GM15510 (cell line): Measurements from ENCODE around the gene RNF213.

Experiments
- POLR2A ChIP-seq: IDR thresholded peaks from 3 replicates; pipeline ENCODE4 v1.6.1; 2011; ENCODE audit warnings: borderline replicate concordance; ENCODE audit not compliant: insufficient read length; ENCODE audit errors: extremely low read depth

Gene RNF213

DNA sequence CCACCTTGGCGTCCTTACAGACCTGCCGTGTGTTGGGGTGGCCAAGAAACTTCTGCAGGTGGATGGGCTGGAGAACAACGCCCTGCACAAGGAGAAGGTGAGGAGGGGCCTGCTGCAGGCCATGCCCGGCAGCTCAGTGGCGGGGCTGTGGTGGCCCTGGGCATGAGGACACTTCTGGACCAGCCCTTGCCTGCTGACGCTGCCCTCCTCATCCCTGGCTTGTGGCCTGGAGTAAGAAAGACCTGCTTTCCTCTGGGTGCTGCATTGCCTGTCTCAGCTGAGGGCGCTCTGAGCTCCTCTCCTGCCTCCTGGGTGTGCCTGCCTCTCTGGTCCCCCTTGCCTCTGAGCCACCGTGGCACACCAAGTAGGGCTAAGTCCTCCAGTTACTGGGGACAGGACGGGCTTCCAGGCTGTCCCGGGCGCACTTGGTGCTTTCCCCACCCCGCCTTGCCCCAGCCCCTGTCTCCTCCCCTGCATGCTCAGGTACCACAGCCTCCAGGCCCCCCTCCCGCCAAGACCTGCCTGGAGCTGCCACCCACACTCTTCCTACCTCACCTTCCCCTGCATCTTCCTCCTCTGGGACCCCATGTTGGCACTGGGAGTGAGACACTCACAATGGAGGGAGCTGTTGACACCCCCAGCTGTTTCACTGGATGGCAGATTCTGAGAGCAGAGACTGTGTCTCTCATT lies 163.0 kb downstream of the RNF213 start:
- TF ChIP-seq POLR2A = no peak

- TF ChIP-seq POLR2A = no peak
These were observed 163.6 kb downstream of the RNF213 start for GRCh38 chr17:80424261-80424660.

GRCh38 chr17:80424878-80425765 lies 164.5 kb downstream of the RNF213 start:
- TF ChIP-seq POLR2A = no peak

GRCh38 chr17:80425835-80426426 lies 165.3 kb downstream of the RNF213 start:
- no peak for TF ChIP-seq POLR2A

- TF ChIP-seq POLR2A = no peak
These were observed 166.1 kb downstream of the RNF213 start for GRCh38 chr17:80426671-80427326.

GRCh38 chr17:80427366-80428282 lies 167.0 kb downstream of the RNF213 start:
- TF ChIP-seq POLR2A = no peak

- no peak for TF ChIP-seq POLR2A
These were observed 167.7 kb downstream of the RNF213 start for GRCh38 chr17:80428363-80428762.

GRCh38 chr17:80428796-80429195 lies 168.1 kb downstream of the RNF213 start:
- no peak for TF ChIP-seq POLR2A

DNA sequence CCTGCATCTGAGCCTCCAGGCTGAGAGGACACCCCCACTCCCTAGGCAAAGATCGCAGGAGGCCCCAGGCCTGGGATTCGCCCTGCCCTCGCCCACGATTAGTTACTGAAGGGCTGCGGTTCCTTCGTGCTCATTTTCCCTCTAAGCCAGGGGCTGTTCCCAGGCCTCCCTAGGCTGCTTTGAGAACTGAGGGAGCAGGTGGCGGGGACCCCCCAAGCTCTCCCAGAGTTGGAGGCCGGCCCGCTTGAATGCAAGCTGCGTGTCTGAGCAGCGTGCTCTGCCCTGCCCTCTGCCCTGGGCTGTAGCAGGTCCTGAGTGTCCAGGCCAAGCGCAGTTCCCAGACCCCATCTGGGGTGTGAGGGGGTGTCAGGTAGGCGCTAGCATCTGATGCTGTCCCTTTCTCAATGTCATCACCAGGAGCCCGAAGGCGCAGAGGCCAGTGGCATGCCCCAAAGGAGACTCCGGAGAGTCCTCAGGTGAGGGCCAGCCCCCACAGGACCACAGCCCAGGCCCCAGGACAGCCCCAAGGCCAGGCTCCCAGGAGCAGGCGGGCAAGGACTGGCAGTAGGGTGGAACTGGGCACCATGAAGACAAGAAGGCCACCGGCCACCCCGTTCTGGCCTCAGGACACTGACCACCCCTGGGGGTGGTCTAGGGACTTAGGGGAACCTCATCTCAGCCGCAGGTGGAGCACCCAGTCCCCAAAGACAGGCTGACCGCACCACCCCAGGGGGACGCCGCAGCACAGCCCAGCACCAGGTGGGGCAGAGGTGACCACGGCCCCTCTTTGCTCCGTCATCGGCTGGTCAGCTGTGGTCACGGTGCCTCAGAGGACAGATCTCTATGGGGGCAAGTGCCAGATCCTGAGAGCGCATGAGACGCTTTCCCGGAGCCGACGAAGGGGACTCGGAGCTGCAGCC lies 169.0 kb downstream of the RNF213 start:
- TF ChIP-seq POLR2A = no peak

DNA sequence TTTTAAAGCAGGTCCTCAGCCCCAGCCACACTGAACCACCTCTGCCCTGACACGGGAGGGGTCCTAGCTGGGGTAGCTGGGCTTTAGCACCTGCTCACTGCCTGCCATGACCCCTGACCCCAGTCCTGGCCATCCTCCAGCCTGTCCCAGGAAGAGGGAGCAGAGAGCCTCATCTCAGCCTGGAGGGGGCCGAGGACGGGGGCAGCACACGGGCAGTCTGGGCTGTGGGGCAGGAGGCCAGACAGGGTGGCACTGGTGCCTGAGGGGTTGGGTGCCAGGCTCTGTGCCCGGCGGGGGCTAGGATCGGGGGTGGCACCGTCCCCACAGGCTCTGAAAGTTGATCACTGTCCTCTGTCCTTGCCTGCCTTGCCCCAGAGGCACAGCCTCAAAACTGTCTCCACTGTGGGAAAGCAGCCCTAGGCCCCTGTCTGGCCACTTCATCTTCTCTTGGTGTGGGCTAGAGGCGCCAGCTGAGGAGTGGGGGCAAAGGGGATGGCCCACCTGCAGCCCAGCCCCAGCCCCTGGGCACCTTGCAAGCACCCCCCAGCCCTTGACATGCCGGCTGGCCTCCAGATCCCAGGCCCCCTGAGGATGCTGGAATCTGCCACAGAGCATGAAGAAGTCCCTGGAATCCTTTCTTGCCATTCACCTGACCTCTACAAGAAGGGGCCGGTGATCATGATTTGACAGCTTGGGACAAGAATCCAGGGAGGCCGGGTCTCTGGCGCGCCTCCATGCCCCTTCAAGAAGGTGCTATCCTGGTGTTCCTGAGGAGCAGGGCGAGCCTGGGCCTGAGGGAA lies 170.0 kb downstream of the RNF213 start:
- TF ChIP-seq POLR2A = no peak

DNA sequence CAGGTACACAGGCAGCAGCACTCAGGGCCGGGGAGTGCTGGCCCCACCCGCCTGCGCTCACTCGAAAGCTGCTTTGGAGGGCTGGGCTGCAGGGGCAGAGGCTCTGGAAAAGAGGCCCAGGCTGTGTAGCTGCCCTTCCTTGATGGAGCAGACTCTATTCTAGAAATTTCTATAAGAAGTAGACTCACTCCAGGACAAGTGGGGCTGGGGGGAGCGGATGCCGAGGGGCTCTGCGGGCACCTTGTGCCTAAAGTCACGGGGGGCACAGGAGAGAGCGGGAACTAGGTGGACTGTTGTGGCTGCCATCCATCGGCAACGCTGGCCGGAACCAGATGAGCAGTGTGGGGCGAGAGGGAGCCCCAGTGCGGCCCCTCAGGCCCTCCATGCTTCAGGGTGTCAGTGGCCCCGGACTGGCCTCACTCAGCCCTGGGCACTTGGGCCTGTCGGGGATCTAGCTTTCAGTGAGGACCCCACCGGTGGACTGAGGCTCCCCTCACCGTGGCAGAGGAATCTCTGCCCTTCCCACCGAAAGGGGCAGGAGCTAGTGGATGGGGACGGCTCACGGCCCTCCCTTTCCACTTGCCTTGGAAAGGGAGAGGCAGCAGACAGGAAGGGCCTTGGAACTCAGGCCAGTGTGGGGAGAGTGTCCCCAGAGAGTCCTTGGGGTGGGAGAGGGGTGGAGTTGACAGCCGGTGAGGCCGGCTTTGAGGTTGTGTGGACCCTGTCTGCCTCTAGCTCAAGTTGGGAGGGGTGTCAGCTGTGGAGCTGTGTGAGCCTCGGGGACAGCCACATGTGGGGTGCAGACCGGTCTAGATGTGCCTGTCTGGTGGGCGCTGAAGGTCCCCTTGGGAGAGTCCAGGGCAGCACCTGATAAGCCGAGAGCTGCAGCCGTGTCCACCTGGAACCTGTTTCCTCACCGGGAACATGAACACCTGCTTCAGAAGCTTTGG lies 170.9 kb downstream of the RNF213 start:
- TF ChIP-seq POLR2A = no peak

GRCh38 chr17:80432350-80432955 lies 171.8 kb downstream of the RNF213 start:
- no peak for TF ChIP-seq POLR2A
